Germinal center (tissue), 1 donor: Measurements from ENCODE around the gene MYCN.
"Not testable (repeated sequence)": the region's sequence is repeated elsewhere in the genome, so short reads cannot be mapped to it uniquely, and the experiment has no call there.

ENCODE experiments used
- DNase-seq: peaks from one replicate; pipeline ENCODE4 v3.0.0; 2012; ENCODE audit warnings: mixed read lengths, low spot score

The MYCN gene

GRCh38 chr2:15943378-15944280, 3.3 kb downstream of the MYCN start:
- no peak for DNase-seq

DNA sequence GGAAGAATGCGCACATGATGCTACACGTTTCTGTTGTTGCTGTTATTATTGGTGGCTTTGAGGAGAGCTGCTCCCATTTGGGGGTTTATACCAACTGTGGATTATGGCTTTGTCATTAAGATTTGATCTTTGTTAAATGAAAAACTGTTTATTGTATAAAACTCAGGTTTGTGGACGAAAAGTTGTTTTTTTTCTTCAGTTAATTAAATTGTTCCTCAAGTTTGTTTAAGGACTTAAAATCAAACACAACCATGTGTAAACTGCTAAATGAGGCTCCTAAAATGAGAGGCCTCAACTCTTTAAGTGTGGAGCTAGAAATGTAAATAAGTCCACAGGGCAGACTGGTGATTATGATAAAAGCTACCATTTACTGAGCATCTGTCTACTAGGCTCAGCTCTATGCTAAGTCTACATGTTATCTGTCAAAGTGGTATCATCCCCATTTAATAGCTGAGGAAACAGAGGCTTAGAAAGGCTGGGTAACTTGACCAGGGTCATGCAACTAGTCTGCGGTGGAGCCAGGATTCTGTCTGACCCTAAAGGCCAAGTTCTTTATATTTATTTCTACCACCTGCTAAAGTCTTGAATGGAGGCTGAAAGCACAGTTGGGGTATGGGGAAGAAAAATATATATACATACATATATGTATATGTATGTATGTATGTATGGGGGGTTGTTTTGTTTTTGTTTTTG, 4.1 kb downstream of the MYCN start:
- no peak for DNase-seq

- no peak for DNase-seq
Measured at GRCh38 chr2:15945909-15946705, 5.8 kb downstream of the MYCN start.

DNA sequence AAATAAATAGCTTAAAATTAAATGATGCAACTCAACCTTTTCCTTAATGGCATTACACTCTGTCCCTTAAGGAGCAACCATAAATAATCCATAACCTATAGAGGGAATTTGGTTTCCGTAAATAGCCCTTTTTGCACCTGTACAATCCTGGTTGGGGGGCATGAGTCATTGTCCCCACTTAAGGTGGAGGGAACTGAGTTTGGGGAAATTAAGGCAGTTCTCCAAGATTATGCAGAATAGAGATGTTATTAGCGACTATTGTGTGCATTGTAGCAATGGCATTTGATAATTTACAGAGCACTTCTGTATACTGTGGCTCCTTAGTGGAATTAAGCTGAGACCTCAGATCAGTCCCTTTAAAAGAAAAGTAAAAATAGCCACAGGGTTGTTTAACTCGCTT, 6.6 kb downstream of the MYCN start:
- no peak for DNase-seq

- no peak for DNase-seq
Measured at GRCh38 chr2:15947431-15947830, 7.1 kb downstream of the MYCN start.

- no peak for DNase-seq
Measured at GRCh38 chr2:15948704-15948957, 8.3 kb downstream of the MYCN start.

DNA sequence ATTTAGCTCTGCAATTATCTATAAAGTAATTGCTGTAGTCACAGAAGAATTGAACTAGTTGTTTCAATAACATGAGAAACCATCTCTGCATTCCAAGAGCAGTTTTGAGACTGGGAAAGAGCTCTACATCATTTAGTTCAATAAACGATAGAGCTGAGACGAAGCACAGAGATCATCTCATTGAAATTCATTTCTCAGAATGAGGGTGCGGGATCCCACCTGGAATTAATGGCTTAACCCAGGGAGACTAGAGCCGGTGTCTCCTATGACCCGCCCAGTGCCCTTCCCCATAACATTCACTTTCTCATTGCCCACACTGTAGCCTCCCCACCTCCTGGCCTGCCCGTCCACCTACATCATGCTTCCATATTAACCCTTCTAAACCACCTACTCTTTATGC, 8.8 kb downstream of the MYCN start:
- DNase-seq: no peak

DNA sequence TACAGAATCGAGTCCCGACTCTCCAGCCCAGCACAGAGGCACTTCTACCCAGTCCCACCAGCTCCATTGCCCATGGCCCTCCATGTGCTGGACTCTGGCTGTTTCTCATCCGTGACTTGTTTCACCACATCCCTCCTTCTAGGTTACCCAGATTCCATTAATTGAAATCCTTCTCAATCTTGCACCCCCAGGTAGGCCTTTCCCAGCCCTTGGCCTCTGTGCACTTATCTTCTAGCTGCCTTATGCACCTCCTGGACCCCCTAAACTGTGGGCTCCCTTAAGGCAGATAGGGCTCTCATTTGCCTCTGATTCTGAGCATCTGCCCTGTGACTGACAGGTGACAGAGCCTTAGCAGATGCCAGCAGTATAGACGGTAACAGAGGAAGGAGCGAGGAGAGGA, 9.2 kb downstream of the MYCN start:
- no peak for DNase-seq

GRCh38 chr2:15950088-15950952, 10.0 kb downstream of the MYCN start:
- DNase-seq: no peak

- not testable (repeated sequence) for DNase-seq
Measured at GRCh38 chr2:15951936-15952335, 11.6 kb downstream of the MYCN start.

DNA sequence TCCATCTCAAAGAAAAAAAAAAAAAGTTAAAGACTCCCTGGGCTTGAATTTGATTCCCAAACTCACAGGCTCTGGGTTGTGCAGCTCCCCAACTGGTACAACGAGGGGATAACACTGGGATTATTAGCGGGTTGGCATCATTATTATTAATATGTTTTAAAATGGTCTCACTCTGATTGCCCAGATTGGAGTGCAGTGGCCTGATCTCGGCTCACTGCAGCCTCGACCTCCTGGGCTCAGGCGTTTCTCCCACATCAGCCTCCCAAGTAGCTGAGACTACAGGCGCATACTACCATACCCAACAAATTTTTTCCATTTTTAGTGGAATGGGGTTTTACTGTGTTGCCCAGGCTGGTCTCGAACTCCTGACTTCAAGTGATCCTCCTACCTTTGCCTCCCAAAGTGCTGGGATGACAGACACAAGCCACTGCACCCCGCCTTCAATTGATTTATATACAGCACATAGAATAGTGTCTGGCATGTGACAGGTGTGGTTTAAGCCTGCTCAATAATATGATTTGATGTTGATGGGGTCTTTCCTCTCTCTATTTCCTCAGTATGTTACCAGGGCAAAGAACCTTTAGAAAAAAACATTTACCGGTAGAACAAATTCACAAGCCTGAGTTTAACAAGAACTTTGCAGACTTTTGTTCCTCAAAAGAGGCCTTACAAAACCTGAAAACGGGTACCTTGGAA, 12.2 kb downstream of the MYCN start:
- no peak for DNase-seq

DNA sequence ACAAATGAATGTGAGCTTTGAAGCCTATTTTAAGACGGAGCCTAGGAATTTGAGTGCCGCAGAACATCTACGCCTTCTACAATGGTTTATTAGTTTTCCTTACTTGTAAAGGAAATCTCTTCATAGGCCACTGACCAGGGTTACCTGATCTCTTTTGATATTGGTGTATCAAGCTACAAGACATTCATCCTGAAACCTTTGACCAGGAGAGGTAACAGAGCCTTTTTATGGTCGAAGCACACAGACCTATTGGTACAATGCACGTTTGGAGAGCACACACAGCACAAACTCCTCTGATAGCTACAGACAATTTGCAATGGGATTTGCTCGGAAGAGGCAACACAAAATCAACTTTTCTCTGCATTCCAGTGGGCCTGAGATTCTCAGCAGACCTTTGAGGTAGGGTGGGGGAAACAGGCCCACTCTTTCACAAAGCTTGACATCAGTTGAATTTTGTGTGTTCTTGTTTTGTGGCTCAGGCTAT, 12.8 kb downstream of the MYCN start:
- DNase-seq: no peak

DNA sequence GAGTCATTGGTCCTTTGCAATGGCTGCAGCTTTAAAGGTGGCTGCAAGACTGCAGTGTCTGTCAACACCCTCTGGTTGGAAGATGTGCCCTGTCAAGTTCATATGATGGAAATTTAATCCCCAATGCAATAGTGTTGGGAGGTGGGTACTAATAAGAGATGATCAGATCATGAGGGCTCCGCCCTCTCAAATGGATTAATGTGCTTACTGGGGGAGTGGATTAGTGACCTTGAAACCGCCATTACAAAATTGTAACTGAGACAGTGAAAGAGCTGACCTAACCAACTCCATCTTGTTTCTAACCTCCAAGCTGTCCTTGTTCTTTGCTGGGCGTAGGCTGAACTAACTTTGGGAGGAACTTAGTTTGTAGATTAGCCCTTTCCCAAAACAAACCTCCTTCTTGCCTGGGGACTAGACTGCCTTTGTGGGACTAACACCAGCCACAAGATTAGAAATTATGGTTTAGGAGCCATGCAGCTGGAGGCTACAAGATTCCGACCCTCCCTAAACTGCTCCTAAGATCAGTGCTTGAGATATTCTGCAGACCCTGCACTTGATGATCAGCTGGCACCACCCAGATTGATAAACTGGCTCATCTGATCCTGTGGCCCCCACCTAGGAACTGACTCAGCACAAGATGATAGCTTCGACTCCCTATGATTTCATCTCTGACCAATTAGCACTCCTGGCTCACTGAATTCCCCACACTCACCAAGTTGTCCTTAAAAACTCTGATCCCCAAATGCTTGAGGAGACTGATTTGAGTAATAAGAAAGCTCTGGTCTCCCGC, 13.7 kb downstream of the MYCN start:
- no peak for DNase-seq

- DNase-seq: no peak
Measured at GRCh38 chr2:15954761-15955160, 14.4 kb downstream of the MYCN start.

DNA sequence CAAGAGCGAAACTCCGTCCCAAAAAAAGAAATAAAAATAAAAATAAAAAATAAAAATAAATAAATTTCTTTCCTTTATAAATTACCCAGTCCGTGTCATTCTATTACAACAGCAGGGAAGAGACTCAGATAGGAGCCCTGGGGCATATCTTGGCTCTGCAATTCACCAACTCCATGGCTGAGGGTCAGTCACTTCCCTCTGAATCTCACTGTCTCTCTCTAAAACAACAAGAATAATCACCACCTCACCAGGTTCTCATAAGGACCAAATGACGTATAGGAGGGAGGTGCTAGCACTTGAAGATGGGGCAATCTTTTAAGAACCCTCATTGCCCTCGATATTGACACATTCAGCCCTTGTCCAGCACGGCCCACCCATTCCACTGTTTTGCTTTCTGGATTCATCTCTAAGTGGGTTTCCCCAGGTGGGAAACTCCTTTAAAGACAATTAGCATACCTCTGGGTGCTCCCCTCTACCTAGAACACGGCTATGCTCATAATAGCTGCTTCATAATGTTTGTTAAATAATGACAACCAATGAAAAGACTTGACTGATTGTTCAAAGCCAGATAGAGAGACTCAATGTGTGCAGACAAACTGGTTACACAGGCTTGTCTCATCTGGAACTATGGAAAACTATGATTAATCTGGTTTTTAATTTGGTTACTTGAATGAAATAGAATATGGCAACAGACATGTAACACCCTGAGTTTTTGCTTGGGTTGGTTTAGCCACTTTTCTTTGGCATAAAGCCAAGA, 15.1 kb downstream of the MYCN start:
- no peak for DNase-seq

- DNase-seq: no peak
Measured at GRCh38 chr2:15956230-15956629, 15.9 kb downstream of the MYCN start.

DNA sequence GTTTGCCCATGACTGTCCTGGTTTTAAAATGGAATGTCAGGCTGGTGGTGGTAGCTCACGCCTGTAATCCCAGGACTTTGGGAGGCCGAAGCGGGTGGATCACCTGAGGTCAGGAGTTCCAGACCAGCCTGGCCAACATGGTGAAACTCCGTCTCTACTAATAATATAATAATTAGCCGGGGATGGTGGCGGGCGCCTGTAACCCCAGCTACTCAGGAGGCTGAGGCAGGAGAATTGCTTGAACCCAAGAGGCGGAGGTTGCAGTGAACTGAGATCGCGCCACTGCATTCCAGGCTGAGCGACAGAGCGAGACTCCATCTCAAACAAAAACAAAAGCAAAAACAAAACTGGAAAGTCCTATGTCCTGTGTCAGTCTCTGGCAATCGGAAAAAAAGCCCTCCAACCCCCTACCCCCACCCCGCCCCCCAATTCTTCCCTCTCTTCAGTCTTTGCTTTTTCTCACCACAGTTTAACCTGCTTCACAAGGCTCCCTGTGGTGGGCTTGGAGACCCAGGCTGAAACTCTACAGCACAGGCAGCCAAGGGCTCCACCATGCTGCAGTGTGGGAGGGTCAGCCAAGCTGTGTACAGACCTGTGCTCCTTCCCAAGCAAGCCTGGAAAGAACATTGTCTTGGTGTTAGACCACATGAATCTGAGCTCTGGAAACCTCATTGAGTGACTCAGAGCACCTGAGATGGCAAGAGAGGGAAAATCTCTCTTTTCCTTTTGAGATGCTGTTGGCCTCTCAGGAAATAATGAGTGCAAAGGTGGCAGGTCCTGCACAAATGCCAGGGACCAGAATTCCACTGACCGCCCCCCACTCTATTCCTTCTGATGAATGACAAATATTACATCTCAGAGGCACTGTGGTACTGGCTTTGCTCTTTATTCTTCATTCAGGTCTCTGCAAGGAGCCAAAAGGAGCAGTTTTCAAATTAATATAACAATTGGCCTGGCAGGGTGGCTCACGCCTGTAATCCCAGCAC, 16.7 kb downstream of the MYCN start:
- DNase-seq: no peak
